ENCODE measurements around the gene CFC1B. TPM values are rescaled to one million over a fixed set of nuclear protein-coding genes. Genes with fewer than 3 reads are reported as not detected.
A peak's percentile ranks its signal among the peaks of the same experiment; 100 is the strongest.
"Not testable (repeated sequence)": the region's sequence is repeated elsewhere in the genome, so short reads cannot be mapped to it uniquely, and the experiment has no call there.

The CFC1B gene
- total RNA-seq, 1 donor from 2014 or later, result not detected

GRCh38 chr2:130549475-130549874, 28.5 kb downstream of the CFC1B start:
- DNase-seq; intact Hi-C loops (cut with micrococcal nuclease); ATAC-seq: not testable (repeated sequence)

DNA sequence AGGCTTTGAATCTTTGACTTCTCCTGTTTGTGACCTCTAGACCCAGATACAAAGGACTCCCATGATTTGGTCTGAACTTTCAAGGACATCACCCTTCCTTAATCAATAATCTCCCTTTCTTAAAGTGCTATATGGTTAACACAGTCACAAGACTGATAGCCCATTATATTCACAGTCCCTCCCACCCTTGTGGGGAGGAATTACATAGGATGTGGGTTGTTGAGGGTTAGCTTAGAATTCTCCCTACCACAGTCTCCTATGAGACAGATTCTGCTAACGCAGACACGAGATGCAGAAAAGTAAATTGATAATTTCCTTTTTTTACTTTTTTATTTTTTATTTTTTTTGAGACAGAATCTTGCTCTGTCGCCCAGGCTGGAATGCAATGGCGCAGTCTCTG, 33.2 kb downstream of the CFC1B start:
- DNase-seq; intact Hi-C loops (cut with micrococcal nuclease): not testable (repeated sequence)

DNA sequence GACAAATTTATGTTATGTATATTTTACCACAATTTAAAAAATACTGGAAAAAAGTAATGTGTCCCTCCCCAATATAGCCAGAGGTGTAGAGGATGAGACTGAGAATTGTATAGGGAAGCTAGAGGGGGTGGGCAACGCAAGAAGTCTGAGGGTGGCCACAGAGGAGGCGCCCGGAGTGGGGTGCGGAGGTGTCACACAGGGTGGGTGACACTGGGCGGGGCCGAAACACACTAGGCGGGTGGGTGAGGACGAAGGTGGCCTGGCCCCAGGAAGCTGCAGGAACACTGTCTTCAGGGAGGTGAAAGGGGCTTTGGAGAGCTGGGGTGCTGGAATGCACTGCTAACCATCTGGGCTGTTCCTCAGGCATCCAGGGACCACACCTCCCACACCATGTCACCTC, 35.4 kb downstream of the CFC1B start:
- intact Hi-C loops (cut with micrococcal nuclease); ATAC-seq: not testable (repeated sequence)

More for the DNA sequence above, 33.2 kb downstream of the CFC1B start:
- ATAC-seq, result not testable (repeated sequence)

GRCh38 chr2:130566165-130566564, 45.1 kb downstream of the CFC1B start:
- intact Hi-C loops (cut with micrococcal nuclease), result not testable (repeated sequence)

More for the DNA sequence above, 35.4 kb downstream of the CFC1B start:
- DNase-seq, result not testable (repeated sequence)

GRCh38 chr2:130571929-130572328, 50.9 kb downstream of the CFC1B start:
- DNase-seq; intact Hi-C loops (cut with micrococcal nuclease); ATAC-seq: not testable (repeated sequence)

More at GRCh38 chr2:130566165-130566564, 45.1 kb downstream of the CFC1B start:
- not testable (repeated sequence) for ATAC-seq, DNase-seq

GRCh38 chr2:130574230-130574629, 53.2 kb downstream of the CFC1B start:
- intact Hi-C loops (cut with micrococcal nuclease); DNase-seq; ATAC-seq: not testable (repeated sequence)

GRCh38 chr2:130576209-130576784, 55.3 kb downstream of the CFC1B start:
- ATAC-seq, result peak; percentile 73
- intact Hi-C loops (cut with micrococcal nuclease); DNase-seq: not testable (repeated sequence)

DNA sequence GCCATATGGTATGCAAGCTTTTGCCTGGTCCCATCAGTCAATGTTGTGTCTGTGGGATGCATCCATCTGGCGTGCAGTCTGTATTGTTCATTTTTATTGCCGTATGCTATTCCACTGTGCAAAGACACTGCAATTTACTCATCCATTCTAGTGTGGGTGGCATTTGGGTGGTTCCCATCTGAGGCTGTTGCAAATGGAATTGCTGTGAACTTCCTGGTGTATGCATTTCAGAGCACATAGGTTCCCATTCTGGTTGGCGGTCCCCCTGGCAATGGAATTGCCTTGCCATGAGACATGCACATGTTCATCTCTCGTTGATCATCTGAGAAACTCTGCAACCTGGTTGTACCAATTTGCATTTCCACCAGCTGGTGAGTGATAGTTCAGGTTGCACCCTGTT, 56.5 kb downstream of the CFC1B start:
- DNase-seq; ATAC-seq; intact Hi-C loops (cut with micrococcal nuclease): not testable (repeated sequence)

Other genes with a start within 250 kb of the CFC1B start
- gene IMP4, start 178.3 kb upstream of the CFC1B start, total RNA-seq, result 59.8 TPM
- gene PTPN18, start 165.2 kb upstream of the CFC1B start, total RNA-seq, result 12.5 TPM
- gene POTEI, start 11.9 kb upstream of the CFC1B start, total RNA-seq, result not detected
- gene CFC1, start 78.4 kb downstream of the CFC1B start, total RNA-seq, result not detected
- gene POTEJ, start 90.2 kb downstream of the CFC1B start, total RNA-seq, result not detected
- gene GPR148, start 207.8 kb downstream of the CFC1B start, total RNA-seq, result not detected
- gene AMER3, start 234.3 kb downstream of the CFC1B start, total RNA-seq, result not detected